NB4 (cell line): Measurements from ENCODE around the gene CFAP53.
"Not testable (repeated sequence)": the region's sequence is repeated elsewhere in the genome, so short reads cannot be mapped to it uniquely, and the experiment has no call there.

Experiments used
- DNase-seq: peaks from one replicate; pipeline ENCODE4 v3.0.0; 2010; ENCODE audit warnings: low read depth
- H3K4me3 ChIP-seq: one replicate; pipeline ENCODE4 v1.5.1; 2011; ENCODE audit warnings: mild to moderate bottlenecking, low read depth, low read length, moderate library complexity
- CTCF ChIP-seq: IDR thresholded peaks from one replicate; pipeline ENCODE4 v1.5.1; 2012; ENCODE audit warnings: low read depth, low read length
- MAX ChIP-seq: IDR thresholded peaks from 2 replicates; pipeline ENCODE4 v1.6.1; 2011; ENCODE audit warnings: low read depth, low read length
- MYC ChIP-seq: IDR thresholded peaks from 2 replicates; pipeline ENCODE4 v1.6.1; 2011; ENCODE audit warnings: low read depth, low read length
- POLR2A ChIP-seq: IDR thresholded peaks from 2 replicates; pipeline ENCODE4 v1.6.1; 2011; ENCODE audit warnings: mild to moderate bottlenecking; ENCODE audit not compliant: insufficient read length; ENCODE audit errors: extremely low read depth

CFAP53 gene

GRCh38 chr18:50311650-50312049 lies 45.4 kb upstream of the CFAP53 start:
- DNase-seq: peak; percentile 25
- TF ChIP-seq MYC (no peak), CTCF (no peak), MAX (no peak), POLR2A (no peak)
- H3K4me3 ChIP-seq: no peak overlapping the region

- H3K4me3 ChIP-seq: no peak overlapping the region
- TF ChIP-seq POLR2A (no peak), MYC (no peak), MAX (no peak)
- DNase-seq: no peak
Measured at GRCh38 chr18:50310080-50310479, 43.8 kb upstream of the CFAP53 start.

- not testable (repeated sequence) for DNase-seq
- peak overlapping the region; percentile 77 for H3K4me3 ChIP-seq
Measured at GRCh38 chr18:50308851-50309250, 42.6 kb upstream of the CFAP53 start.

GRCh38 chr18:50307738-50308470 lies 41.6 kb upstream of the CFAP53 start:
- TF ChIP-seq MYC (peak; percentile 92), CTCF (no peak), MAX (peak; percentile 88), POLR2A (no peak)
- H3K4me3 ChIP-seq: peak overlapping the region; percentile 77
- DNase-seq: peak; percentile 97

- H3K4me3 ChIP-seq: peak overlapping the region; percentile 77
- no peak for TF ChIP-seq MAX
- no peak for TF ChIP-seq MYC
- no peak for TF ChIP-seq POLR2A
- no peak for TF ChIP-seq CTCF
- no peak for DNase-seq
Measured at GRCh38 chr18:50307400-50307737, 41.1 kb upstream of the CFAP53 start.

GRCh38 chr18:50306944-50307343 lies 40.6 kb upstream of the CFAP53 start:
- peak overlapping the region; percentile 77 for H3K4me3 ChIP-seq
- DNase-seq: peak; percentile 65
- TF ChIP-seq MAX: no peak
- no peak for TF ChIP-seq MYC

- DNase-seq: no peak
- TF ChIP-seq MYC (no peak), POLR2A (no peak), CTCF (no peak), MAX (no peak)
- H3K4me3 ChIP-seq: no peak overlapping the region
Measured at GRCh38 chr18:50301074-50301473, 34.8 kb upstream of the CFAP53 start.
